ENCODE measurements around the gene C3orf49.
A peak's percentile ranks its signal among the peaks of the same experiment; 100 is the strongest.

The C3orf49 gene

GRCh38 chr3:63869940-63870614 lies 51.0 kb downstream of the C3orf49 start:
- no peaks in the 10 kb centered on the region; the same call in 1 of the 2 replicates for H3K36me3 ChIP-seq (ENCODE audit: insufficient read depth, low read depth, low read length)
- H3K9ac ChIP-seq (ENCODE audit: low read depth, low read length), result no peak overlapping the region
- H3K4me3 ChIP-seq (ENCODE audit: low read length), result no peak overlapping the region
- no peaks in the 10 kb centered on the region for H3K9me3 ChIP-seq (ENCODE audit: insufficient read depth, low read depth, low read length)
- H3K27me3 ChIP-seq (ENCODE audit: insufficient read depth, low read length), result peaks cover 2% of the 10 kb centered on the region; the same call in 1 of the 2 replicates
- H3K27ac ChIP-seq (ENCODE audit: low read length), result no peak overlapping the region
- 0 out of 2 replicates have a peak, but pooled peaks cover 3% of the 10 kb centered on the region for H3K4me1 ChIP-seq (ENCODE audit: insufficient read depth, low read length)

DNA sequence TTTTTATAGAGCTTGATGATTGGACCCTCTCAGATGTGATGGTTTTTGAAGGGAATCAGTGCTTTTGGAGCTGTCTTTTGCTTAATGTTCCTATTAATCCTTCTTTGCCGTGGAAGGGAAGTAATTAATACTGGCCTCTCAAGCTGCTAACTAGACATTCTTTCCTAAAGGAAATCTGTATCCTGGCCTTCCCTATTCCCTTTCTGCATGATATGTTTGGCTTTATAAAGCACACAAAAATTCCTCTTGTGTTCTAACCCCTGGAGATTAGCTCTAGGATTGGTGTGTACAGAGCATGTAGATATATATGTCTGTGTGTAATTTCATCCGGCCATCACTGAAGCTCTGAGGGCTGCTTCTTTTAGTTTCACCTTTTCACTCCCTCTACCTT lies 51.5 kb downstream of the C3orf49 start:
- Histone ChIP-seq H3K36me3 (ENCODE audit: insufficient read depth, low read depth, low read length) (no peaks in the 10 kb centered on the region; the same call in 1 of the 2 replicates), H3K4me1 (ENCODE audit: insufficient read depth, low read length) (0 out of 2 replicates have a peak, but pooled peaks cover 3% of the 10 kb centered on the region), H3K9me3 (ENCODE audit: insufficient read depth, low read depth, low read length) (no peaks in the 10 kb centered on the region), H3K27ac (ENCODE audit: low read length) (no peak overlapping the region), H3K4me3 (ENCODE audit: low read length) (no peak overlapping the region), H3K9ac (ENCODE audit: low read depth, low read length) (no peak overlapping the region), H3K27me3 (ENCODE audit: insufficient read depth, low read length) (no peaks in the 10 kb centered on the region)

- Histone ChIP-seq H3K4me1 (ENCODE audit: insufficient read depth, low read length) (peaks cover 4% of the 10 kb centered on the region; the same call in 1 of the 2 replicates), H3K9ac (ENCODE audit: low read depth, low read length) (no peak overlapping the region), H3K36me3 (ENCODE audit: insufficient read depth, low read depth, low read length) (no peaks in the 10 kb centered on the region; the same call in 1 of the 2 replicates), H3K4me3 (ENCODE audit: low read length) (no peak overlapping the region), H3K9me3 (ENCODE audit: insufficient read depth, low read depth, low read length) (no peaks in the 10 kb centered on the region), H3K27ac (ENCODE audit: low read length) (no peak overlapping the region), H3K27me3 (ENCODE audit: insufficient read depth, low read length) (no peaks in the 10 kb centered on the region)
These were observed 53.2 kb downstream of the C3orf49 start for GRCh38 chr3:63872135-63872924.

DNA sequence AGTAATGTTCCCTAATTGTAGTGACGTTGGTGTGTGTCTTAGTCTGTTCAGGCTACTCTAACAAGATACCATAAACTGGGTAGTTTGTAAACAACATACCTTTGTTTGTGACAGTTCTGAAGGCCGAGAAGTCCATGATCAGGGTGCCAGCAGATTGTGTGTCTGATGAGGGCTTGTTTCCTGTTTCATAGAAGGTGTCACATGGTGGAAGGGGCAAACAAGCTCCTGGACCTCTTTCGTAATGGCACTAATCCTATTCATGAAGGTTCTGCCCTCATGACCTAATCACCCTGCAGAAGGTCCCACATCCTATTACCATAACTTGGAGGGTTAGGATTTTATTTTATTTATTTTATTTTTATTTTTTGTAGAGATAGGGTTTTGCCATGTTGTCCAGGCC lies 55.7 kb downstream of the C3orf49 start:
- no peak overlapping the region for H3K27ac ChIP-seq (ENCODE audit: low read length)
- H3K4me1 ChIP-seq (ENCODE audit: insufficient read depth, low read length), result peaks cover 19% of the 10 kb centered on the region
- no peak overlapping the region for H3K9ac ChIP-seq (ENCODE audit: low read depth, low read length)
- H3K36me3 ChIP-seq (ENCODE audit: insufficient read depth, low read depth, low read length), result no peaks in the 10 kb centered on the region
- no peaks in the 10 kb centered on the region for H3K9me3 ChIP-seq (ENCODE audit: insufficient read depth, low read depth, low read length)
- no peak overlapping the region for H3K4me3 ChIP-seq (ENCODE audit: low read length)
- no peaks in the 10 kb centered on the region for H3K27me3 ChIP-seq (ENCODE audit: insufficient read depth, low read length)

- Histone ChIP-seq H3K27ac (ENCODE audit: low read length) (no peak overlapping the region), H3K9ac (ENCODE audit: low read depth, low read length) (no peak overlapping the region), H3K4me1 (ENCODE audit: insufficient read depth, low read length) (peaks cover 19% of the 10 kb centered on the region), H3K4me3 (ENCODE audit: low read length) (no peak overlapping the region), H3K9me3 (ENCODE audit: insufficient read depth, low read depth, low read length) (no peaks in the 10 kb centered on the region), H3K27me3 (ENCODE audit: insufficient read depth, low read length) (no peaks in the 10 kb centered on the region), H3K36me3 (ENCODE audit: insufficient read depth, low read depth, low read length) (no peaks in the 10 kb centered on the region)
These were observed 56.4 kb downstream of the C3orf49 start for GRCh38 chr3:63875510-63875909.

DNA sequence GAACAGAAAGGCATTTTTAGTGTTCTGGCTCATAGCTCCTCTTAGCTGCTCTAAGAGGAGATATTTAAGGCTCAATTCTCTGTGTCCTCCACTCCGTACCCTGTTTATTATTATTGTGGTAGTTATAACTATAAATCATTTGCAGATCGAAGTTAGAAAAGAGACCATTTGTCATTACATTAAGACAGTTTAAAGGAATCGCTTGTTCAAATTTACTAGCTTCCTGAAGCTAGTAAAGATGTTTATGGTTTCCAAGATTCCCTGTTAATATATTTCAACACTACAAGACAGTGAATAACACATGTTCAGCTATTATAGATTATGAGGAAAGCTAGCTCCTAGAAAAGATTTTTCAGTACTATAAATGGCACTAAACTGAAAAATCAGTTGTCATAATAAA lies 57.2 kb downstream of the C3orf49 start:
- H3K4me1 ChIP-seq (ENCODE audit: insufficient read depth, low read length), result peaks cover 19% of the 10 kb centered on the region
- no peaks in the 10 kb centered on the region for H3K36me3 ChIP-seq (ENCODE audit: insufficient read depth, low read depth, low read length)
- no peak overlapping the region for H3K27ac ChIP-seq (ENCODE audit: low read length)
- H3K27me3 ChIP-seq (ENCODE audit: insufficient read depth, low read length), result no peaks in the 10 kb centered on the region
- no peak overlapping the region for H3K9ac ChIP-seq (ENCODE audit: low read depth, low read length)
- no peaks in the 10 kb centered on the region for H3K9me3 ChIP-seq (ENCODE audit: insufficient read depth, low read depth, low read length)
- no peak overlapping the region for H3K4me3 ChIP-seq (ENCODE audit: low read length)

GRCh38 chr3:63877737-63878393 lies 58.8 kb downstream of the C3orf49 start:
- Histone ChIP-seq H3K9me3 (ENCODE audit: insufficient read depth, low read depth, low read length) (no peaks in the 10 kb centered on the region), H3K27me3 (ENCODE audit: insufficient read depth, low read length) (no peaks in the 10 kb centered on the region), H3K36me3 (ENCODE audit: insufficient read depth, low read depth, low read length) (no peaks in the 10 kb centered on the region), H3K27ac (ENCODE audit: low read length) (no peak overlapping the region), H3K4me3 (ENCODE audit: low read length) (no peak overlapping the region), H3K9ac (ENCODE audit: low read depth, low read length) (no peak overlapping the region), H3K4me1 (ENCODE audit: insufficient read depth, low read length) (peaks cover 16% of the 10 kb centered on the region)

GRCh38 chr3:63878394-63879060 lies 59.4 kb downstream of the C3orf49 start:
- H3K9ac ChIP-seq (ENCODE audit: low read depth, low read length), result no peak overlapping the region
- H3K4me1 ChIP-seq (ENCODE audit: insufficient read depth, low read length), result peaks cover 16% of the 10 kb centered on the region
- H3K36me3 ChIP-seq (ENCODE audit: insufficient read depth, low read depth, low read length), result no peaks in the 10 kb centered on the region
- no peak overlapping the region for H3K27ac ChIP-seq (ENCODE audit: low read length)
- no peaks in the 10 kb centered on the region for H3K27me3 ChIP-seq (ENCODE audit: insufficient read depth, low read length)
- H3K4me3 ChIP-seq (ENCODE audit: low read length), result no peak overlapping the region
- no peaks in the 10 kb centered on the region for H3K9me3 ChIP-seq (ENCODE audit: insufficient read depth, low read depth, low read length)

- no peaks in the 10 kb centered on the region for H3K36me3 ChIP-seq (ENCODE audit: insufficient read depth, low read depth, low read length)
- no peak overlapping the region for H3K27ac ChIP-seq (ENCODE audit: low read length)
- H3K4me3 ChIP-seq (ENCODE audit: low read length), result no peak overlapping the region
- H3K27me3 ChIP-seq (ENCODE audit: insufficient read depth, low read length), result no peaks in the 10 kb centered on the region
- H3K9ac ChIP-seq (ENCODE audit: low read depth, low read length), result no peak overlapping the region
- H3K9me3 ChIP-seq (ENCODE audit: insufficient read depth, low read depth, low read length), result no peaks in the 10 kb centered on the region
- peaks cover 16% of the 10 kb centered on the region for H3K4me1 ChIP-seq (ENCODE audit: insufficient read depth, low read length)
These were observed 61.6 kb downstream of the C3orf49 start for GRCh38 chr3:63880653-63881052.

- no peaks in the 10 kb centered on the region for H3K9me3 ChIP-seq (ENCODE audit: insufficient read depth, low read depth, low read length)
- H3K27me3 ChIP-seq (ENCODE audit: insufficient read depth, low read length), result no peaks in the 10 kb centered on the region
- H3K4me3 ChIP-seq (ENCODE audit: low read length), result no peak overlapping the region
- H3K9ac ChIP-seq (ENCODE audit: low read depth, low read length), result no peak overlapping the region
- H3K27ac ChIP-seq (ENCODE audit: low read length), result peak overlapping the region; percentile 5
- H3K36me3 ChIP-seq (ENCODE audit: insufficient read depth, low read depth, low read length), result no peaks in the 10 kb centered on the region
- peaks cover 7% of the 10 kb centered on the region for H3K4me1 ChIP-seq (ENCODE audit: insufficient read depth, low read length)
These were observed 67.8 kb downstream of the C3orf49 start for GRCh38 chr3:63886858-63887257.

DNA sequence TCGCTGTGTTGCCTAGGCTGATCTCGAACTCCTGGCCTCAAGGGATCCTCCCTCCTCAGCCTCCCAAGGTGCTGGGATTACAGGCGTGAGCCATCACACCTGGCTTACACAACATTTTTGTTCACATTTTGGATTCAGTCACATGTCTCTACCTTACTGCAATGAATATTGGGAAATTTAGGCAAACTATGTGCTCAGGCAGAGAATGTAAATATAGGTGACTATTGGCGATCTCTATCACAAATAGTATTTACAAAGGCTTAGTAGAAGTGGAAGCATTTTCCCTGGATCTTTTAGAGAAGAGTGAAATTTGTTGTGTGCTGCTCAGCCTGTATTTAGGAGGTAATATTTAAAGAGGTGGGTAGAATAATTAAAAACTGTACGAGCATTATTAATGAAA lies 72.4 kb downstream of the C3orf49 start:
- peaks cover 6% of the 10 kb centered on the region for H3K4me1 ChIP-seq (ENCODE audit: insufficient read depth, low read length)
- H3K9me3 ChIP-seq (ENCODE audit: insufficient read depth, low read depth, low read length), result no peaks in the 10 kb centered on the region
- H3K27ac ChIP-seq (ENCODE audit: low read length), result no peak overlapping the region
- no peak overlapping the region for H3K9ac ChIP-seq (ENCODE audit: low read depth, low read length)
- H3K4me3 ChIP-seq (ENCODE audit: low read length), result no peak overlapping the region
- H3K36me3 ChIP-seq (ENCODE audit: insufficient read depth, low read depth, low read length), result no peaks in the 10 kb centered on the region
- no peaks in the 10 kb centered on the region for H3K27me3 ChIP-seq (ENCODE audit: insufficient read depth, low read length)
